A549 (cell line): ENCODE measurements around the gene RPH3AL. TPM values are rescaled to one million over a fixed set of nuclear protein-coding genes. Genes with fewer than 3 reads are reported as not detected.

ENCODE experiments used
- ATAC-seq, 2 experiments: fragments of 200-7000 bp in 1 of 2; fragments of >200 bp in 1 of 2; cut with Nextera tagmentation in 1 of 2; cut with Tn5 transposase in 1 of 2; 3 replicates each; pipeline versions ENCODE4 v1.8.0 to v1.9.1; 2018 to 2020; ENCODE audit warnings: mild to moderate bottlenecking in 1 of 2, moderate library complexity in 1 of 2
- CTCF ChIA-PET: fragments of 300-600 bp; sonication (Branson Sonifier 250); formaldehyde crosslinking; extraction: SDS; loops from one replicate; lab custom pipeline; 2021; ENCODE audit warnings: antibody characterized with exemption, inconsistent platforms; lab: Yijun Ruan, JAX
- POLR2A ChIA-PET: fragments of 350-600 bp; formaldehyde crosslinking; extraction: SDS; loops from one replicate; lab custom pipeline; 2021; ENCODE audit warnings: antibody characterized with exemption, inconsistent platforms; lab: Yijun Ruan, JAX
- DNase-seq, 2 experiments: peaks; one replicate each; pipeline versions ENCODE4 v3.0.0 to v3.0.0-alpha.2; 2011 to 2016; ENCODE audit warnings: low read depth in 1 of 2, low spot score in 1 of 2
- FAIRE-seq: peaks from 2 replicates; lab custom pipeline; 2011; peaks lifted over from hg19 to GRCh38; lab: Jason Lieb, UNC
- H3K27ac ChIP-seq, 2 experiments: fragments of >200 bp; sonication (Bioruptor Twin); formaldehyde crosslinking; 3 replicates each; pipeline ENCODE4 v1.5.1; 2016 to 2017
- H3K4me1 ChIP-seq: fragments of >200 bp; sonication (Bioruptor Twin); formaldehyde crosslinking; 3 replicates; pipeline ENCODE4 v1.6.1; 2016
- H3K4me2 ChIP-seq: fragments of >200 bp; sonication (Bioruptor Twin); formaldehyde crosslinking; 3 replicates; pipeline ENCODE4 v1.6.1; 2016
- H3K4me3 ChIP-seq: fragments of >200 bp; sonication (Bioruptor Twin); formaldehyde crosslinking; 3 replicates; pipeline ENCODE4 v1.5.1; 2016
- H3K9me3 ChIP-seq: fragments of >200 bp; sonication (Bioruptor Twin); formaldehyde crosslinking; 3 replicates; pipeline ENCODE4 v1.6.1; 2016
- ATOH8 ChIP-seq: fragments of 250-450 bp; sonication (Bioruptor Pico); IDR thresholded peaks from 2 replicates; pipeline ENCODE4 v1.5.0; 2020; ENCODE audit warnings: low read depth, mild to moderate bottlenecking, moderate library complexity
- BHLHE40 ChIP-seq: IDR thresholded peaks from 2 replicates; pipeline ENCODE4 v1.6.1; 2012; ENCODE audit warnings: low read depth, low read length, inconsistent platforms
- CEBPB ChIP-seq, 2 experiments: fragments of >200 bp in 1 of 2; sonication (Bioruptor Twin) in 1 of 2; formaldehyde crosslinking in 1 of 2; IDR thresholded peaks; 2 replicates each; pipeline ENCODE4 v1.6.1; 2012 to 2016
- CHD4 ChIP-seq: fragments of 200-600 bp; sonication (generic); IDR thresholded peaks from 2 replicates; pipeline ENCODE4 v1.6.1; 2016; ENCODE audit warnings: antibody characterized with exemption, mild to moderate bottlenecking, borderline replicate concordance
- EHF ChIP-seq: fragments of 250-450 bp; sonication (Bioruptor Pico); IDR thresholded peaks from 2 replicates; pipeline ENCODE4 v1.5.0; 2020; ENCODE audit warnings: mild to moderate bottlenecking
- EHMT2 ChIP-seq: fragments of 200-600 bp; sonication (generic); IDR thresholded peaks from 2 replicates; pipeline ENCODE4 v1.6.1; 2016; ENCODE audit warnings: antibody characterized with exemption, low read depth, mild to moderate bottlenecking, moderate library complexity
- ELK1 ChIP-seq: fragments of 150-350 bp; IDR thresholded peaks from 2 replicates; pipeline ENCODE4 v1.6.1; 2014; ENCODE audit warnings: low read depth, mild to moderate bottlenecking, low read length
- EP300 ChIP-seq, 2 experiments: fragments of >200 bp; sonication (Bioruptor Twin); formaldehyde crosslinking; IDR thresholded peaks; 2 replicates in 1 of 2; 3 replicates in 1 of 2; pipeline ENCODE4 v1.6.1; 2016 to 2017
- ESRRA ChIP-seq: fragments of 150-350 bp; IDR thresholded peaks from 2 replicates; pipeline ENCODE4 v1.6.1; 2014; ENCODE audit warnings: mild to moderate bottlenecking, low read length, borderline replicate concordance
- FOSL2 ChIP-seq, 2 experiments: fragments of 450-650 bp in 1 of 2; fragments of >200 bp in 1 of 2; sonication (Bioruptor Twin) in 1 of 2; formaldehyde crosslinking; IDR thresholded peaks; 2 replicates each; pipeline versions ENCODE4 v1.5.0 to v1.6.1; 2016 to 2020; ENCODE audit warnings: mild to moderate bottlenecking in 1 of 2, moderate library complexity in 1 of 2
- FOXS1 ChIP-seq: fragments of 250-450 bp; sonication (Bioruptor Pico); IDR thresholded peaks from 2 replicates; pipeline ENCODE4 v1.5.0; 2020; ENCODE audit warnings: mild to moderate bottlenecking, moderate library complexity
- GATA3 ChIP-seq: IDR thresholded peaks from 2 replicates; pipeline ENCODE4 v1.6.1; 2012; ENCODE audit warnings: borderline replicate concordance
- HDAC2 ChIP-seq: fragments of 200-600 bp; sonication (generic); IDR thresholded peaks from 2 replicates; pipeline ENCODE4 v1.6.1; 2016
- HOXB13 ChIP-seq: fragments of 250-450 bp; sonication (Bioruptor Pico); IDR thresholded peaks from 2 replicates; pipeline ENCODE4 v1.5.0; 2020; ENCODE audit warnings: low read depth, mild to moderate bottlenecking, moderate library complexity
- JUNB ChIP-seq: fragments of >200 bp; sonication (Bioruptor Twin); formaldehyde crosslinking; IDR thresholded peaks from 2 replicates; pipeline ENCODE4 v1.6.1; 2016
- KDM1A ChIP-seq: fragments of 200-600 bp; sonication (generic); IDR thresholded peaks from 2 replicates; pipeline ENCODE4 v1.6.1; 2016; ENCODE audit warnings: low read depth, mild to moderate bottlenecking
- KDM5A ChIP-seq: fragments of 200-600 bp; sonication (generic); IDR thresholded peaks from 2 replicates; pipeline ENCODE4 v1.6.1; 2016; ENCODE audit warnings: antibody characterized with exemption, mild to moderate bottlenecking
- MAZ ChIP-seq: fragments of 150-350 bp; IDR thresholded peaks from 2 replicates; pipeline ENCODE4 v1.6.1; 2014; ENCODE audit warnings: antibody characterized with exemption, low read depth, low read length, borderline replicate concordance
- MYC ChIP-seq: IDR thresholded peaks from 2 replicates; pipeline ENCODE4 v1.6.1; 2012; ENCODE audit warnings: mild to moderate bottlenecking, inconsistent platforms, low read length, improper control_type of control experiment, borderline replicate concordance
- NFE2L2 ChIP-seq: fragments of 150-350 bp; conservative IDR thresholded peaks from 2 replicates; pipeline ENCODE4 v1.6.1; 2014; ENCODE audit warnings: low read length
- NPAS2 ChIP-seq: fragments of 250-450 bp; sonication (Bioruptor Pico); IDR thresholded peaks from 2 replicates; pipeline ENCODE4 v1.8.0; 2022; ENCODE audit warnings: mild to moderate bottlenecking, moderate library complexity, borderline replicate concordance
- PBX3 ChIP-seq: IDR thresholded peaks from 2 replicates; pipeline ENCODE4 v1.6.1; 2012
- POLR2A ChIP-seq: IDR thresholded peaks from 2 replicates; pipeline ENCODE4 v1.6.1; 2012; ENCODE audit warnings: mild to moderate bottlenecking, low read length
- RCOR1 ChIP-seq: fragments of 150-350 bp; IDR thresholded peaks from 2 replicates; pipeline ENCODE4 v1.6.1; 2014; ENCODE audit warnings: antibody characterized with exemption, low read length, low read depth
- TFCP2L1 ChIP-seq: fragments of 250-450 bp; sonication (Bioruptor Pico); IDR thresholded peaks from 2 replicates; pipeline ENCODE4 v1.5.0; 2021; ENCODE audit warnings: mild to moderate bottlenecking
- ZSCAN20 ChIP-seq: fragments of 250-450 bp; sonication (Bioruptor Pico); IDR thresholded peaks from 2 replicates; pipeline ENCODE4 v1.8.0; 2022; ENCODE audit warnings: mild to moderate bottlenecking, moderate library complexity
- WGBS: methylation state at CpG from one replicate; pipeline ENCODE4 v1.1.6; 2017; ENCODE audit errors: missing lambda C conversion rate; 5-methylcytosine and 5-hydroxymethylcytosine counted together
- polyA plus RNA-seq, 4 experiments: library from polyadenylated mRNA; depleted of rRNA in 3 of 4; stranded (reverse); fragments of >200 nt; fragmentation: RNase III in 1 of 4; extraction: RNeasy Plus Mini Kit Qiagen cat#74134 plus additional on column Dnase treatment in 1 of 4; gene quantifications; 2 replicates in 3 of 4; 3 replicates in 1 of 4; pipeline ENCODE4 v1.2.3, GENCODE V29; 2011 to 2017

The RPH3AL gene
- polyA plus RNA-seq, 2 of the 4 experiments (the other 2 are of a cell fraction), result 23.3 to 31.1 TPM

GRCh38 chr17:350706-351448, 1.7 kb downstream of the RPH3AL start (continued):
- TF ChIP-seq ATOH8 (CRISPR knock-in tag), result peak; percentile 32; the same call in 1 of the 2 replicates
- no peak for TF ChIP-seq MAZ
- peak; percentile 53 for TF ChIP-seq EHF (CRISPR knock-in tag)
- peak; percentile 51; the same call in 1 of the 2 replicates for TF ChIP-seq PBX3
- peak; percentile 36; the same call in 1 of the 2 replicates for TF ChIP-seq ESRRA
- TF ChIP-seq CEBPB (IDR thresholded peaks at IDR 0.05), result 0 out of 4 replicates have a peak, but pooled peaks of 1 of the 2 experiments have one; percentile 16
- TF ChIP-seq MYC, result no peak
- TF ChIP-seq NFE2L2, result no peak
- TF ChIP-seq FOXS1, result peak; percentile 58; the same call in 1 of the 2 replicates
- TF ChIP-seq BHLHE40, result no peak
- no peak for TF ChIP-seq EP300 (IDR thresholded peaks at IDR 0.05)
- no peak for TF ChIP-seq EHMT2
- no peak for TF ChIP-seq CHD4
- 0 out of 2 replicates have a peak, but pooled peaks have one; percentile 49 for TF ChIP-seq HDAC2
- no peak for TF ChIP-seq FOSL2 (IDR thresholded peaks at IDR 0.05)
- no peak for TF ChIP-seq FOSL2 (CRISPR knock-in tag; IDR thresholded peaks at IDR 0.05)
- 0 out of 2 replicates have a peak, but pooled peaks have one; percentile 25 for TF ChIP-seq POLR2A
- TF ChIP-seq TFCP2L1 (CRISPR knock-in tag), result peak; percentile 12; the same call in 1 of the 2 replicates
- TF ChIP-seq GATA3, result peak; percentile 48
- peak; percentile 87 for TF ChIP-seq HOXB13 (CRISPR knock-in tag)
- no peak for TF ChIP-seq ELK1
- TF ChIP-seq JUNB, result no peak
- TF ChIP-seq KDM1A, result peak; percentile 86
- peak; percentile 85; the same call in 1 of the 2 replicates for TF ChIP-seq ZSCAN20 (CRISPR knock-in tag)
- no peak for TF ChIP-seq NPAS2
- TF ChIP-seq, all 56 proteins: peak for 17

GRCh38 chr17:349666-350065, 2.9 kb downstream of the RPH3AL start:
- WGBS, result 39% methylated on average over 3 of the region's 3 CpGs
- Histone ChIP-seq H3K9me3 (no peaks in the 10 kb centered on the region), H3K27ac (peak overlapping the region; percentile 97 to 98), H3K4me2 (peak overlapping the region; percentile 85), H3K4me1 (peaks cover 66% of the 10 kb centered on the region), H3K4me3 (peak overlapping the region; percentile 3; the same call in 1 of the 3 replicates)
- TF ChIP-seq CEBPB (IDR thresholded peaks at IDR 0.05) (peak; percentile 67 to 70), RCOR1 (no peak), MAZ (no peak), ATOH8 (CRISPR knock-in tag) (0 out of 2 replicates have a peak, but pooled peaks have one; percentile 11), EHF (CRISPR knock-in tag) (peak; percentile 37; the same call in 1 of the 2 replicates), KDM5A (no peak)
- DNase-seq (no peak), FAIRE-seq (peak; percentile 18), ATAC-seq (no peak)
- ChIA-PET CTCF (interaction anchor here (1.4 to 1.7 kb wide), 3 partner anchors 14 to 36 kb away, joined by 3 to 6 read pairs (median 5); no protein-coding TSS in a partner anchor), POLR2A (no interaction called here)
